Activated T-cell treated with anti-CD3 and anti-CD28 coated beads, Interleukin-2, amount 50 U/mL, for 48 hours (primary cell): Measurements from ENCODE around the gene PCNX2.

ENCODE experiments used
- DNase-seq, 2 experiments: peaks; one replicate each; pipeline ENCODE4 v3.0.0-alpha.2; 2020

Gene PCNX2

GRCh38 chr1:233255145-233255544 is 40.4 kb downstream of the PCNX2 start:
- DNase-seq, result no peak

GRCh38 chr1:233253832-233254331 is 41.6 kb downstream of the PCNX2 start:
- no peak for DNase-seq

- no peak for DNase-seq
Observed at GRCh38 chr1:233253231-233253831, 42.2 kb downstream of the PCNX2 start.

- no peak for DNase-seq
Observed at GRCh38 chr1:233252441-233252840, 43.1 kb downstream of the PCNX2 start.

GRCh38 chr1:233251201-233251720 is 44.3 kb downstream of the PCNX2 start:
- DNase-seq, result no peak

GRCh38 chr1:233248014-233248413 is 47.5 kb downstream of the PCNX2 start:
- DNase-seq, result no peak

- no peak for DNase-seq
Observed at GRCh38 chr1:233246965-233247364, 48.6 kb downstream of the PCNX2 start.

- DNase-seq, result no peak
Observed at GRCh38 chr1:233245191-233245765, 50.2 kb downstream of the PCNX2 start.

GRCh38 chr1:233244183-233244582 is 51.3 kb downstream of the PCNX2 start:
- DNase-seq, result no peak

GRCh38 chr1:233242827-233243483 is 52.6 kb downstream of the PCNX2 start:
- no peak for DNase-seq

- no peak for DNase-seq
Observed at GRCh38 chr1:233241759-233242158, 53.8 kb downstream of the PCNX2 start.

GRCh38 chr1:233240829-233241682 is 54.5 kb downstream of the PCNX2 start:
- DNase-seq, result no peak

GRCh38 chr1:233240371-233240770 is 55.2 kb downstream of the PCNX2 start:
- no peak for DNase-seq

GRCh38 chr1:233238884-233239431 is 56.6 kb downstream of the PCNX2 start:
- no peak for DNase-seq

GRCh38 chr1:233237647-233238046 is 57.9 kb downstream of the PCNX2 start:
- DNase-seq, result no peak

- DNase-seq, result no peak
Observed at GRCh38 chr1:233233508-233234040, 62.0 kb downstream of the PCNX2 start.

GRCh38 chr1:233230011-233230410 is 65.5 kb downstream of the PCNX2 start:
- DNase-seq, result no peak

GRCh38 chr1:233229288-233229687 is 66.2 kb downstream of the PCNX2 start:
- no peak for DNase-seq

GRCh38 chr1:233227930-233228465 is 67.5 kb downstream of the PCNX2 start:
- no peak for DNase-seq

GRCh38 chr1:233224311-233224710 is 71.2 kb downstream of the PCNX2 start:
- no peak for DNase-seq

- no peak for DNase-seq
Observed at GRCh38 chr1:233217832-233218231, 77.7 kb downstream of the PCNX2 start.

GRCh38 chr1:233216009-233216408 is 79.5 kb downstream of the PCNX2 start:
- DNase-seq, result no peak
